HepG2 (cell line): Measurements from ENCODE around the gene MPC2. TPM values are rescaled to one million over a fixed set of nuclear protein-coding genes. Genes with fewer than 3 reads are reported as not detected.
"Not testable (repeated sequence)": the region's sequence is repeated elsewhere in the genome, so short reads cannot be mapped to it uniquely, and the experiment has no call there.

Experiments used
- ATAC-seq: fragments of 200-7000 bp; cut with Tn5 transposase; 3 replicates; pipeline ENCODE4 v1.9.1; 2020; ENCODE audit warnings: mild to moderate bottlenecking, moderate library complexity
- BruUV-seq: library from RNA; stranded (reverse); fragments of 400-500 nt; replicated peaks from 2 replicates; lab custom pipeline; 2021; lab: Mats Ljungman, UMichigan
- CTCF ChIA-PET: fragments of 300-600 bp; formaldehyde crosslinking; extraction: SDS; loops from one replicate; lab custom pipeline; 2021; ENCODE audit warnings: low total read pairs, inconsistent platforms, low intra/inter-chr PET ratio; lab: Yijun Ruan, JAX
- POLR2A ChIA-PET: fragments of 350-600 bp; sonication (Branson Sonifier 250); formaldehyde crosslinking; loops from one replicate; lab custom pipeline; 2020; ENCODE audit warnings: antibody characterized with exemption, inconsistent platforms; lab: Yijun Ruan, JAX
- DNase-seq: peaks from one replicate; pipeline ENCODE4 v3.0.0-alpha.2; 2015; ENCODE audit warnings: low spot score
- FAIRE-seq: peaks from 3 replicates; lab custom pipeline; 2011; peaks lifted over from hg19 to GRCh38; lab: Jason Lieb, UNC
- H2AFZ ChIP-seq: one replicate; pipeline ENCODE4 v1.6.1; 2011; ENCODE audit warnings: low read length, inconsistent platforms
- H3K27ac ChIP-seq: fragments of 300-600 bp; 3 replicates; pipeline ENCODE4 v1.8.0; 2011; ENCODE audit warnings: mixed run types, mild to moderate bottlenecking, mixed read lengths, low read length, inconsistent platforms; ENCODE audit not compliant: insufficient read depth; ENCODE audit errors: extremely low read length
- H3K27me3 ChIP-seq, 2 experiments: fragments of 200-600 bp in 1 of 2; 2 replicates in 1 of 2; 3 replicates in 1 of 2; pipeline versions ENCODE4 v1.6.0 to v1.8.0; 2011; ENCODE audit warnings: low read length in 2 of 2, mild to moderate bottlenecking in 2 of 2, moderate library complexity in 2 of 2, inconsistent platforms in 1 of 2; ENCODE audit not compliant: insufficient read depth in 2 of 2, control insufficient read depth in 1 of 2
- H3K36me3 ChIP-seq, 2 experiments: fragments of 200-600 bp in 1 of 2; replicated peaks in 1 of 2; 2 replicates in 1 of 2; 3 replicates in 1 of 2; pipeline versions ENCODE4 v1.5.1 to v1.8.0; 2011; ENCODE audit warnings: low read length in 2 of 2, inconsistent platforms in 1 of 2; ENCODE audit not compliant: insufficient read depth in 2 of 2, control insufficient read depth in 1 of 2
- H3K4me1 ChIP-seq: 2 replicates; pipeline ENCODE4 v1.5.1; 2012; ENCODE audit warnings: low read length, inconsistent platforms; ENCODE audit not compliant: insufficient read depth
- H3K4me2 ChIP-seq: 2 replicates; pipeline ENCODE4 v1.6.0; 2011; ENCODE audit warnings: low read depth, low read length, inconsistent platforms
- H3K4me3 ChIP-seq, 3 experiments: fragments of 200-600 bp in 1 of 3; sonication (generic), shearing (Covaris generic) in 1 of 3; replicated peaks in 1 of 3; 2 replicates each; pipeline ENCODE4 v1.5.1; 2011 to 2016; ENCODE audit warnings: low read length in 3 of 3, inconsistent platforms in 2 of 3, low read depth in 2 of 3, mild to moderate bottlenecking in 2 of 3, control low read depth in 1 of 3, mixed read lengths in 1 of 3; ENCODE audit not compliant: insufficient read depth in 1 of 3
- H3K79me2 ChIP-seq: one replicate; pipeline ENCODE4 v1.6.1; 2011; ENCODE audit warnings: low read length, inconsistent platforms; ENCODE audit not compliant: insufficient read depth
- H3K9ac ChIP-seq: 2 replicates; pipeline ENCODE4 v1.6.0; 2011; ENCODE audit warnings: mild to moderate bottlenecking, low read depth, low read length, inconsistent platforms; ENCODE audit not compliant: insufficient read depth
- H3K9me3 ChIP-seq: 2 replicates; pipeline ENCODE4 v1.5.1; 2012; ENCODE audit warnings: mild to moderate bottlenecking, low read length
- H4K20me1 ChIP-seq: 2 replicates; pipeline ENCODE4 v1.6.0; 2011; ENCODE audit warnings: inconsistent platforms, mild to moderate bottlenecking, low read length, moderate library complexity; ENCODE audit not compliant: insufficient read depth
- AHR ChIP-seq: IDR thresholded peaks from 2 replicates; pipeline ENCODE4 v1.6.1; 2018; ENCODE audit warnings: missing genetic modification reagents, missing compliant biosample characterization
- GLI4 ChIP-seq: sonication (generic); formaldehyde crosslinking; IDR thresholded peaks from 2 replicates; pipeline ENCODE4 v1.5.1; 2020; ENCODE audit warnings: missing genetic modification reagents, mild to moderate bottlenecking, moderate library complexity, borderline replicate concordance
- HOXA7 ChIP-seq: sonication (generic); formaldehyde crosslinking; IDR thresholded peaks from 2 replicates; pipeline ENCODE4 v1.8.1; 2022; ENCODE audit warnings: mild to moderate bottlenecking, missing genetic modification reagents, moderate library complexity
- JUN ChIP-seq: sonication (generic); formaldehyde crosslinking; IDR thresholded peaks from 2 replicates; pipeline ENCODE4 v1.4.0; 2020; ENCODE audit warnings: mild to moderate bottlenecking, missing genetic modification reagents
- MAF1 ChIP-seq: sonication (generic); formaldehyde crosslinking; IDR thresholded peaks from 2 replicates; pipeline ENCODE4 v1.5.0; 2020; ENCODE audit warnings: missing genetic modification reagents, borderline replicate concordance
- NR2F2 ChIP-seq: IDR thresholded peaks from 2 replicates; pipeline ENCODE4 v1.6.1; 2012; ENCODE audit warnings: low read depth, inconsistent platforms, borderline replicate concordance
- NRL ChIP-seq: sonication (generic); formaldehyde crosslinking; IDR thresholded peaks from 2 replicates; pipeline ENCODE4 v1.5.0; 2020; ENCODE audit warnings: missing genetic modification reagents, mild to moderate bottlenecking, moderate library complexity, borderline replicate concordance
- RFX1 ChIP-seq: fragments of 450-650 bp; IDR thresholded peaks from 2 replicates; pipeline ENCODE4 v1.6.1; 2017
- RXRA ChIP-seq: sonication (generic); formaldehyde crosslinking; IDR thresholded peaks from 2 replicates; pipeline ENCODE4 v1.5.1; 2020; ENCODE audit warnings: missing genetic modification reagents
- SSRP1 ChIP-seq: IDR thresholded peaks from 2 replicates; pipeline ENCODE4 v1.6.1; 2016; ENCODE audit warnings: control low read depth
- TFAP4 ChIP-seq: sonication (generic); IDR thresholded peaks from 2 replicates; pipeline ENCODE4 v1.6.1; 2016; ENCODE audit warnings: low read depth, borderline replicate concordance
- YEATS4 ChIP-seq: sonication (generic); formaldehyde crosslinking; IDR thresholded peaks from 2 replicates; pipeline ENCODE4 v1.4.0; 2020; ENCODE audit warnings: missing genetic modification reagents, borderline replicate concordance
- ZNF382 ChIP-seq: sonication (generic); formaldehyde crosslinking; IDR thresholded peaks from 2 replicates; pipeline ENCODE4 v1.5.0; 2020; ENCODE audit warnings: missing genetic modification reagents, mild to moderate bottlenecking, borderline replicate concordance
- ZSCAN12 ChIP-seq: sonication (generic); formaldehyde crosslinking; IDR thresholded peaks from 2 replicates; pipeline ENCODE4 v1.9.0; 2021; ENCODE audit warnings: mild to moderate bottlenecking, missing genetic modification reagents
- WGBS: methylation state at CpG from one replicate; pipeline ENCODE4 v1.1.6; 2017; ENCODE audit warnings: low lambda C conversion rate; 5-methylcytosine and 5-hydroxymethylcytosine counted together
- in situ Hi-C: cut with HindIII; loops from 2 replicates; pipeline ENCODE4 v1.10.0; 2017; ENCODE audit warnings: low pct_unique_long_range_greater_than_20kb; ENCODE audit not compliant: extremely low pct_ligation_motif_present
- intact Hi-C: fragments of 100-400 bp; cut with micrococcal nuclease; formaldehyde crosslinking; loops from one replicate; pipeline ENCODE4 v1.10.0; 2022; ENCODE audit not compliant: unreplicated experiment
- polyA plus RNA-seq, 8 experiments: library from polyadenylated mRNA; depleted of rRNA in 3 of 8; stranded (reverse) in 7 of 8; unstranded in 1 of 8; fragments of >200 nt; fragmentation: Illumina TruSeq in 4 of 8; extraction: Trizol in 4 of 8; gene quantifications; 2 replicates each; pipeline versions ENCODE4 v1.2.1 to v1.2.3, GENCODE V29; 2011 to 2016; ENCODE audit warnings: low read depth in 4 of 8, missing spikeins in 1 of 8, mixed read lengths in 1 of 8; ENCODE audit not compliant: insufficient read depth in 1 of 8
- total RNA-seq, 5 experiments: library from RNA; depleted of rRNA; stranded (reverse); fragments of >200 nt; fragmentation: Illumina TruSeq; extraction: Trizol; gene quantifications; 2 replicates each; pipeline ENCODE4 v1.2.3, GENCODE V29; 2016; ENCODE audit warnings: low read depth in 1 of 5
- TF ChIP-seq, protein P1 (sequence below): sonication (generic); formaldehyde crosslinking; IDR thresholded peaks from 2 replicates; pipeline ENCODE4 v1.8.0; 2022; ENCODE audit warnings: mild to moderate bottlenecking, missing genetic modification reagents; ENCODE audit not compliant: insufficient replicate concordance
- TF ChIP-seq, protein P2 (sequence below): sonication (generic); formaldehyde crosslinking; IDR thresholded peaks from 2 replicates; pipeline ENCODE4 v1.8.0; 2022; ENCODE audit warnings: missing genetic modification reagents, low read depth, mild to moderate bottlenecking, borderline replicate concordance

Gene MPC2
- total and polyA plus RNA-seq, 2 of the 13 experiments (the other 11 are each of a cell fraction or from before 2014, with no cell fraction given) = 38.8 to 136 TPM

DNA sequence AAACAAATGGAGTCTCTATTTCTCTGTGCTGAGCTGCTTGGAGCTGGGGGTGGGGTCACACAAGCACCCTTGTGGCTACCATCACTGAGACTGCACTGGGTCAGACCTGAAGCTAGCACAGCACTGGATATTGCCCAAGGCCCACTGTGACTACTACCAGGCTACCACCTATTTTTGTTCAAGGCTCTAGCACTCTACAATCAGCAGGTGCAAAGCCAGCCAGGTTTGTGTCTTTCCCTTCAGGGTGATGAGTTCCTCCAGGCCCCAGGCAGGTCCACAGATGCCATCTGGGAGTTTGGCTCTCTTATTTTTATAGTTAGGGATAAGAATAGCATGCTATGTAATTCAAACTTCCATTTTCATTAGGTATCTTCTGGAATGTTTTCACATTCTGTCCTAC, 46.5 kb downstream of the MPC2 start:
- BruUV-seq = no TSS peak
- Histone ChIP-seq H3K36me3 (no peaks in the 10 kb centered on the region), H3K27me3 (no peaks in the 10 kb centered on the region), H3K4me2 (no peak overlapping the region), H3K27ac (no peak overlapping the region), H3K4me1 (no peaks in the 10 kb centered on the region), H3K9ac (no peak overlapping the region), H4K20me1 (no peaks in the 10 kb centered on the region), H3K9me3 (no peaks in the 10 kb centered on the region), H3K79me2 (no peaks in the 10 kb centered on the region), H3K4me3 (no peak overlapping the region), H2AFZ (no peak overlapping the region)
- TF ChIP-seq RFX1 (no peak), NR2F2 (no peak), HOXA7 (no peak), AHR (no peak), NRL (CRISPR knock-in tag) (no peak), SSRP1 (no peak), GLI4 (CRISPR knock-in tag) (no peak), ZNF382 (CRISPR knock-in tag) (no peak), ZSCAN12 (no peak), YEATS4 (CRISPR knock-in tag) (no peak), MAF1 (CRISPR knock-in tag) (no peak), JUN (no peak), TFAP4 (no peak), RXRA (CRISPR knock-in tag) (no peak)
- TF ChIP-seq, protein P1, sequence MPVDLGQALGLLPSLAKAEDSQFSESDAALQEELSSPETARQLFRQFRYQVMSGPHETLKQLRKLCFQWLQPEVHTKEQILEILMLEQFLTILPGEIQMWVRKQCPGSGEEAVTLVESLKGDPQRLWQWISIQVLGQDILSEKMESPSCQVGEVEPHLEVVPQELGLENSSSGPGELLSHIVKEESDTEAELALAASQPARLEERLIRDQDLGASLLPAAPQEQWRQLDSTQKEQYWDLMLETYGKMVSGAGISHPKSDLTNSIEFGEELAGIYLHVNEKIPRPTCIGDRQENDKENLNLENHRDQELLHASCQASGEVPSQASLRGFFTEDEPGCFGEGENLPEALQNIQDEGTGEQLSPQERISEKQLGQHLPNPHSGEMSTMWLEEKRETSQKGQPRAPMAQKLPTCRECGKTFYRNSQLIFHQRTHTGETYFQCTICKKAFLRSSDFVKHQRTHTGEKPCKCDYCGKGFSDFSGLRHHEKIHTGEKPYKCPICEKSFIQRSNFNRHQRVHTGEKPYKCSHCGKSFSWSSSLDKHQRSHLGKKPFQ (CRISPR knock-in tag) = no peak
- TF ChIP-seq, protein P2, sequence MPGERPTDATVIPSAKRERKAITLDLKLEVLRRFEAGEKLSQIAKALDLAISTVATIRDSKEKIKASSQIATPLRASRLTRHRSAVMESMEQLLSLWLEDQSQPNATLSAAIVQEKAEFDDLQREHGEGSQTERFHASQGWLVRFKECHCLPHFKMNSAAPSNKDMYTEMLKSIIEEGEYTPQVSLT (CRISPR knock-in tag) = no peak
- CTCF ChIA-PET = no interaction called here
- DNase-seq (no peak), ATAC-seq (no peak), FAIRE-seq (no peak)
- in situ Hi-C loops (no loop called here), intact Hi-C loops (no loop called here)
- POLR2A ChIA-PET = no interaction called here

GRCh38 chr1:167887187-167887586, 49.7 kb downstream of the MPC2 start:
- in situ Hi-C loops, FAIRE-seq, BruUV-seq: not testable (repeated sequence)

More at GRCh38 chr1:167887187-167887586, 49.7 kb downstream of the MPC2 start:
- ATAC-seq, H3K4me3 ChIP-seq, H3K79me2 ChIP-seq, H3K36me3 ChIP-seq, H3K9ac ChIP-seq, CTCF ChIA-PET, DNase-seq, H3K4me2 ChIP-seq, H3K27me3 ChIP-seq, H3K4me1 ChIP-seq, POLR2A ChIA-PET, H2AFZ ChIP-seq, intact Hi-C loops, H3K27ac ChIP-seq, H3K9me3 ChIP-seq, H4K20me1 ChIP-seq: not testable (repeated sequence)
- WGBS = 30% methylated on average over 2 of the region's 2 CpGs
